GM12878 (cell line): ENCODE data around the gene MIPOL1.

Source experiments
- EZH2 ChIP-seq: IDR thresholded peaks from 2 replicates; pipeline ENCODE4 v1.6.1; 2012; ENCODE audit warnings: low read depth, mild to moderate bottlenecking, control low read depth, inconsistent platforms, low read length, borderline replicate concordance; ENCODE audit not compliant: control insufficient read depth
- HDAC6 ChIP-seq: fragments of 200-600 bp; sonication (generic); IDR thresholded peaks from one replicate; pipeline ENCODE4 v1.8.0; 2017; ENCODE audit warnings: antibody characterized with exemption; ENCODE audit not compliant: unreplicated experiment
- MEF2A ChIP-seq: IDR thresholded peaks from 2 replicates; pipeline ENCODE4 v1.6.1; 2011; ENCODE audit warnings: low read depth, mild to moderate bottlenecking, low read length, moderate library complexity; ENCODE audit not compliant: insufficient read depth
- POLR2A ChIP-seq: IDR thresholded peaks from 2 replicates; pipeline ENCODE4 v1.6.1; 2011; ENCODE audit warnings: low read depth, mild to moderate bottlenecking, low read length
- POLR2AphosphoS5 ChIP-seq: IDR thresholded peaks from 2 replicates; pipeline ENCODE4 v1.6.1; 2011; ENCODE audit warnings: mild to moderate bottlenecking, low read length, inconsistent platforms
- RCOR1 ChIP-seq: conservative IDR thresholded peaks from 2 replicates; pipeline ENCODE4 v1.6.1; 2012; ENCODE audit warnings: low read depth, low read length, improper control_type of control experiment
- SIN3A ChIP-seq: IDR thresholded peaks from 2 replicates; pipeline ENCODE4 v1.6.1; 2012; ENCODE audit warnings: low read depth, low read length, improper control_type of control experiment
- USF2 ChIP-seq: IDR thresholded peaks from 2 replicates; pipeline ENCODE4 v1.6.1; 2011; ENCODE audit warnings: low read depth, low read length, improper control_type of control experiment, borderline replicate concordance
- ZBTB33 ChIP-seq: fragments of 450-650 bp; IDR thresholded peaks from 2 replicates; pipeline ENCODE4 v1.6.1; 2017; ENCODE audit warnings: mild to moderate bottlenecking
- TF ChIP-seq, protein P1 (sequence below), 3 experiments: IDR thresholded peaks in 2 of 3; conservative IDR thresholded peaks in 1 of 3; 2 replicates each; pipeline ENCODE4 v1.5.1; 2011; ENCODE audit warnings: low read depth in 3 of 3, low read length in 3 of 3, mild to moderate bottlenecking in 3 of 3, control low read depth in 2 of 3, moderate library complexity in 2 of 3, inconsistent platforms in 1 of 3, mixed read lengths in 1 of 3; ENCODE audit not compliant: control insufficient read depth in 2 of 3, insufficient read depth in 1 of 3; ENCODE audit errors: extremely low read depth in 1 of 3
- TF ChIP-seq, protein P2 (sequence below): fragments of 450-650 bp; IDR thresholded peaks from 2 replicates; pipeline ENCODE4 v1.6.1; 2016; ENCODE audit warnings: mild to moderate bottlenecking, moderate library complexity, borderline replicate concordance

- TF ChIP-seq, protein P1, sequence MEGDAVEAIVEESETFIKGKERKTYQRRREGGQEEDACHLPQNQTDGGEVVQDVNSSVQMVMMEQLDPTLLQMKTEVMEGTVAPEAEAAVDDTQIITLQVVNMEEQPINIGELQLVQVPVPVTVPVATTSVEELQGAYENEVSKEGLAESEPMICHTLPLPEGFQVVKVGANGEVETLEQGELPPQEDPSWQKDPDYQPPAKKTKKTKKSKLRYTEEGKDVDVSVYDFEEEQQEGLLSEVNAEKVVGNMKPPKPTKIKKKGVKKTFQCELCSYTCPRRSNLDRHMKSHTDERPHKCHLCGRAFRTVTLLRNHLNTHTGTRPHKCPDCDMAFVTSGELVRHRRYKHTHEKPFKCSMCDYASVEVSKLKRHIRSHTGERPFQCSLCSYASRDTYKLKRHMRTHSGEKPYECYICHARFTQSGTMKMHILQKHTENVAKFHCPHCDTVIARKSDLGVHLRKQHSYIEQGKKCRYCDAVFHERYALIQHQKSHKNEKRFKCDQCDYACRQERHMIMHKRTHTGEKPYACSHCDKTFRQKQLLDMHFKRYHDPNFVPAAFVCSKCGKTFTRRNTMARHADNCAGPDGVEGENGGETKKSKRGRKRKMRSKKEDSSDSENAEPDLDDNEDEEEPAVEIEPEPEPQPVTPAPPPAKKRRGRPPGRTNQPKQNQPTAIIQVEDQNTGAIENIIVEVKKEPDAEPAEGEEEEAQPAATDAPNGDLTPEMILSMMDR (IDR thresholded peaks at IDR 0.05 in 2 of 3, conservative IDR thresholded peaks at IDR 0.05 in 1 of 3; ENCODE audit: control insufficient read depth in 2 of 3, extremely low read depth in 1 of 3, insufficient read depth in 1 of 3, low read depth in 3 of 3, low read length in 3 of 3): no peak
- no peak for TF ChIP-seq HDAC6
- TF ChIP-seq EZH2: no peak
- TF ChIP-seq, protein P2, sequence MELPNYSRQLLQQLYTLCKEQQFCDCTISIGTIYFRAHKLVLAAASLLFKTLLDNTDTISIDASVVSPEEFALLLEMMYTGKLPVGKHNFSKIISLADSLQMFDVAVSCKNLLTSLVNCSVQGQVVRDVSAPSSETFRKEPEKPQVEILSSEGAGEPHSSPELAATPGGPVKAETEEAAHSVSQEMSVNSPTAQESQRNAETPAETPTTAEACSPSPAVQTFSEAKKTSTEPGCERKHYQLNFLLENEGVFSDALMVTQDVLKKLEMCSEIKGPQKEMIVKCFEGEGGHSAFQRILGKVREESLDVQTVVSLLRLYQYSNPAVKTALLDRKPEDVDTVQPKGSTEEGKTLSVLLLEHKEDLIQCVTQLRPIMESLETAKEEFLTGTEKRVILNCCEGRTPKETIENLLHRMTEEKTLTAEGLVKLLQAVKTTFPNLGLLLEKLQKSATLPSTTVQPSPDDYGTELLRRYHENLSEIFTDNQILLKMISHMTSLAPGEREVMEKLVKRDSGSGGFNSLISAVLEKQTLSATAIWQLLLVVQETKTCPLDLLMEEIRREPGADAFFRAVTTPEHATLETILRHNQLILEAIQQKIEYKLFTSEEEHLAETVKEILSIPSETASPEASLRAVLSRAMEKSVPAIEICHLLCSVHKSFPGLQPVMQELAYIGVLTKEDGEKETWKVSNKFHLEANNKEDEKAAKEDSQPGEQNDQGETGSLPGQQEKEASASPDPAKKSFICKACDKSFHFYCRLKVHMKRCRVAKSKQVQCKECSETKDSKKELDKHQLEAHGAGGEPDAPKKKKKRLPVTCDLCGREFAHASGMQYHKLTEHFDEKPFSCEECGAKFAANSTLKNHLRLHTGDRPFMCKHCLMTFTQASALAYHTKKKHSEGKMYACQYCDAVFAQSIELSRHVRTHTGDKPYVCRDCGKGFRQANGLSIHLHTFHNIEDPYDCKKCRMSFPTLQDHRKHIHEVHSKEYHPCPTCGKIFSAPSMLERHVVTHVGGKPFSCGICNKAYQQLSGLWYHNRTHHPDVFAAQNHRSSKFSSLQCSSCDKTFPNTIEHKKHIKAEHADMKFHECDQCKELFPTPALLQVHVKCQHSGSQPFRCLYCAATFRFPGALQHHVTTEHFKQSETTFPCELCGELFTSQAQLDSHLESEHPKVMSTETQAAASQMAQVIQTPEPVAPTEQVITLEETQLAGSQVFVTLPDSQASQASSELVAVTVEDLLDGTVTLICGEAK: no peak
- no peak for TF ChIP-seq RCOR1
- TF ChIP-seq ZBTB33: no peak
- no peak for TF ChIP-seq MEF2A
- TF ChIP-seq USF2: no peak
- TF ChIP-seq POLR2A: no peak
- TF ChIP-seq POLR2AphosphoS5: no peak
- no peak for TF ChIP-seq SIN3A
Measured at GRCh38 chr14:37469650-37470049, 271.9 kb downstream of the MIPOL1 start.
